Transverse colon (tissue), 4 donors: ENCODE measurements around the gene ANG. TPM values are rescaled to one million over a fixed set of nuclear protein-coding genes. Genes with fewer than 3 reads are reported as not detected.

Source experiments
- DNase-seq: peaks from one replicate; pipeline ENCODE4 v3.0.0-alpha.2; 2019
- H3K27ac ChIP-seq, 4 donors: fragments of 200-600 bp; sonication (generic); 2 replicates each; pipeline ENCODE4 v1.5.1; 2016 to 2018; ENCODE audit warnings: inconsistent platforms in 4 of 4
- H3K27me3 ChIP-seq: fragments of 200-600 bp; sonication (generic); 2 replicates; pipeline ENCODE4 v1.5.1; 2017; ENCODE audit warnings: inconsistent platforms
- H3K36me3 ChIP-seq, 4 donors: fragments of 200-600 bp; sonication (generic); 2 replicates each; pipeline ENCODE4 v1.5.1; 2017 to 2019; ENCODE audit warnings: inconsistent platforms in 4 of 4
- H3K4me1 ChIP-seq, 4 donors: fragments of 200-600 bp; sonication (generic); 2 replicates each; pipeline ENCODE4 v1.5.1; 2017 to 2020; ENCODE audit warnings: inconsistent platforms in 4 of 4
- H3K4me3 ChIP-seq, 4 donors: fragments of 200-600 bp; sonication (generic); 1 replicate in 1 of 4; 2 replicates in 3 of 4; pipeline versions ENCODE4 v1.5.1 to v1.6.1; 2017 to 2019; ENCODE audit warnings: inconsistent platforms in 4 of 4
- H3K9me3 ChIP-seq, 2 donors: fragments of 200-600 bp; sonication (generic); 2 replicates each; pipeline ENCODE4 v1.5.1; 2017 to 2019; ENCODE audit warnings: inconsistent platforms in 2 of 2
- EP300 ChIP-seq: sonication (generic); formaldehyde crosslinking; IDR thresholded peaks from one replicate; pipeline ENCODE4 v1.6.1; 2017; ENCODE audit warnings: antibody characterized with exemption, low read depth
- POLR2A ChIP-seq: fragments of 450-650 bp; IDR thresholded peaks from one replicate; pipeline ENCODE4 v1.6.1; 2016; ENCODE audit warnings: antibody characterized with exemption, mild to moderate bottlenecking, moderate library complexity
- POLR2AphosphoS5 ChIP-seq, 3 donors: sonication (generic); formaldehyde crosslinking; IDR thresholded peaks; one replicate each; pipeline ENCODE4 v1.6.1; 2016; ENCODE audit warnings: antibody characterized with exemption in 3 of 3
- WGBS, 2 donors: methylation state at CpG; one replicate each; pipeline ENCODE4 v1.1.5; 2018; ENCODE audit warnings: low coverage in 1 of 2; 5-methylcytosine and 5-hydroxymethylcytosine counted together
- in situ Hi-C, 4 donors: fragments of 200-750 bp; cut with MboI; loops; one replicate each; pipeline versions ENCODE4 v1.15.0 to v1.15.1; 2017; ENCODE audit warnings: low sequenced_read_pairs in 3 of 4, low pct_ligation_motif_present in 1 of 4, low pct_unique_long_range_greater_than_20kb in 1 of 4
- intact Hi-C: fragments of 100-400 bp; cut with DNase I; formaldehyde crosslinking; loops from one replicate; pipeline ENCODE4 v1.15.1; 2023; ENCODE audit warnings: low total_unique reads
- total RNA-seq, 4 donors: library from RNA; depleted of rRNA; stranded (reverse); fragments of >200 nt; gene quantifications; one replicate each; pipeline ENCODE4 v1.1.0, GENCODE V29; 2016
- TF ChIP-seq, protein P1 (sequence below), 5 experiments: fragments of 200-600 bp in 3 of 5; fragments of 450-650 bp in 2 of 5; sonication (generic) in 3 of 5; IDR thresholded peaks; 1 replicate in 2 of 5; 2 replicates in 3 of 5; pipeline ENCODE4 v1.5.1; 2016 to 2017; ENCODE audit warnings: antibody characterized with exemption in 5 of 5, inconsistent platforms in 3 of 5, mild to moderate bottlenecking in 2 of 5, moderate library complexity in 1 of 5

The ANG gene
- total RNA-seq, 4 donors from 2014 or later: 10.5 to 37.1 (median 25.7) TPM

DNA sequence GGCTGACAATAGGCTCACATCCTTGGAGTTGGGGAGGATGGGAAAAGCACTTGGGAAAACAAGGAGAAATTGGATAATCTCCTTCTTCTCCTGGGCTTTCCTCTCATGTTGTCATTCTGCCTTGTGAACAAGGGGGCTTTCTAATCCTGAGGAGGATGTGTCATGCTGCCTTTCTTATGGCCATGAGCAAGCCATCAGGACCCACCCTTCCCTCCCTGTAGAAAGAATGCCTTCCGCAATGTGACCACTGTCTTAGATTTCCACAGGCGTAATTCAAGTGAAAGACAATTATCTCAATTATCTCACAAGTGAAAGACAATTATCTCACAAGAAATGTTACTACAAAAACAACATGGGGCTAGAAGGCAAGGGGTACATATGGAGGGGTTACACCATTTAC, 44.0 kb upstream of the ANG start:
- no peaks in the 10 kb centered on the region for H3K9me3 ChIP-seq
- H3K4me1 ChIP-seq: no peaks in the 10 kb centered on the region
- no peaks in the 10 kb centered on the region for H3K36me3 ChIP-seq
- WGBS, 2 donors: 92 to 98% methylated on average over 2 of the region's 2 CpGs
- no peak for DNase-seq
- H3K27me3 ChIP-seq: peaks cover 29% of the 10 kb centered on the region
- no peak overlapping the region for H3K4me3 ChIP-seq
- TF ChIP-seq, protein P1, sequence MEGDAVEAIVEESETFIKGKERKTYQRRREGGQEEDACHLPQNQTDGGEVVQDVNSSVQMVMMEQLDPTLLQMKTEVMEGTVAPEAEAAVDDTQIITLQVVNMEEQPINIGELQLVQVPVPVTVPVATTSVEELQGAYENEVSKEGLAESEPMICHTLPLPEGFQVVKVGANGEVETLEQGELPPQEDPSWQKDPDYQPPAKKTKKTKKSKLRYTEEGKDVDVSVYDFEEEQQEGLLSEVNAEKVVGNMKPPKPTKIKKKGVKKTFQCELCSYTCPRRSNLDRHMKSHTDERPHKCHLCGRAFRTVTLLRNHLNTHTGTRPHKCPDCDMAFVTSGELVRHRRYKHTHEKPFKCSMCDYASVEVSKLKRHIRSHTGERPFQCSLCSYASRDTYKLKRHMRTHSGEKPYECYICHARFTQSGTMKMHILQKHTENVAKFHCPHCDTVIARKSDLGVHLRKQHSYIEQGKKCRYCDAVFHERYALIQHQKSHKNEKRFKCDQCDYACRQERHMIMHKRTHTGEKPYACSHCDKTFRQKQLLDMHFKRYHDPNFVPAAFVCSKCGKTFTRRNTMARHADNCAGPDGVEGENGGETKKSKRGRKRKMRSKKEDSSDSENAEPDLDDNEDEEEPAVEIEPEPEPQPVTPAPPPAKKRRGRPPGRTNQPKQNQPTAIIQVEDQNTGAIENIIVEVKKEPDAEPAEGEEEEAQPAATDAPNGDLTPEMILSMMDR (IDR thresholded peaks at IDR 0.05): no peak
- no peak for TF ChIP-seq POLR2A
- no peak for TF ChIP-seq POLR2AphosphoS5 (IDR thresholded peaks at IDR 0.05)
- TF ChIP-seq EP300: no peak
- H3K27ac ChIP-seq: no peak overlapping the region
- intact Hi-C loops (no loop called here), in situ Hi-C loops (no loop called here)

DNA sequence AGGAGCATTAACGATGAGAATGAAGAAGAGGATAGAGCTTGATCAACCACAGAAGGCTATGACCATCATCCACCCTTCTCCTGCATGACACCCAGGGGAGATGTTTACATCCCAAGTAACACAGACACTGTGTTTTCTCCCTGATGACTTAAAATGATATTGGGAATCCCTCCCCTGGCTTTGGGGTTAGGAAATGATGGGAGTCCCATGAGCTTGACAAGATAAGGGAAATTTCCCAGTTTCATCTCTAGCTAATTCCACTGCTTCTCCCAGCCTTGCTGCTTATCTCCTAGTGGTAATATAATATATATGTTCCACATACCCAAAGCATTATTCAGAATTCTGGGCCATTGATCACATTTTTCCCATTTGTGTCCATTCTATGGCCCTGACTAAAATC, 43.1 kb upstream of the ANG start:
- H3K4me1 ChIP-seq: no peaks in the 10 kb centered on the region
- H3K27ac ChIP-seq: no peak overlapping the region
- peaks cover 37% of the 10 kb centered on the region for H3K27me3 ChIP-seq
- H3K9me3 ChIP-seq: no peaks in the 10 kb centered on the region
- intact Hi-C loops: no loop called here
- DNase-seq: no peak
- H3K4me3 ChIP-seq: no peak overlapping the region
- WGBS, 2 donors: 86 to 100% methylated on average over 1 of the region's 1 CpG
- in situ Hi-C loops: no loop called here
- no peaks in the 10 kb centered on the region for H3K36me3 ChIP-seq
- TF ChIP-seq POLR2A: no peak
- TF ChIP-seq, protein P1 (IDR thresholded peaks at IDR 0.05): no peak

DNA sequence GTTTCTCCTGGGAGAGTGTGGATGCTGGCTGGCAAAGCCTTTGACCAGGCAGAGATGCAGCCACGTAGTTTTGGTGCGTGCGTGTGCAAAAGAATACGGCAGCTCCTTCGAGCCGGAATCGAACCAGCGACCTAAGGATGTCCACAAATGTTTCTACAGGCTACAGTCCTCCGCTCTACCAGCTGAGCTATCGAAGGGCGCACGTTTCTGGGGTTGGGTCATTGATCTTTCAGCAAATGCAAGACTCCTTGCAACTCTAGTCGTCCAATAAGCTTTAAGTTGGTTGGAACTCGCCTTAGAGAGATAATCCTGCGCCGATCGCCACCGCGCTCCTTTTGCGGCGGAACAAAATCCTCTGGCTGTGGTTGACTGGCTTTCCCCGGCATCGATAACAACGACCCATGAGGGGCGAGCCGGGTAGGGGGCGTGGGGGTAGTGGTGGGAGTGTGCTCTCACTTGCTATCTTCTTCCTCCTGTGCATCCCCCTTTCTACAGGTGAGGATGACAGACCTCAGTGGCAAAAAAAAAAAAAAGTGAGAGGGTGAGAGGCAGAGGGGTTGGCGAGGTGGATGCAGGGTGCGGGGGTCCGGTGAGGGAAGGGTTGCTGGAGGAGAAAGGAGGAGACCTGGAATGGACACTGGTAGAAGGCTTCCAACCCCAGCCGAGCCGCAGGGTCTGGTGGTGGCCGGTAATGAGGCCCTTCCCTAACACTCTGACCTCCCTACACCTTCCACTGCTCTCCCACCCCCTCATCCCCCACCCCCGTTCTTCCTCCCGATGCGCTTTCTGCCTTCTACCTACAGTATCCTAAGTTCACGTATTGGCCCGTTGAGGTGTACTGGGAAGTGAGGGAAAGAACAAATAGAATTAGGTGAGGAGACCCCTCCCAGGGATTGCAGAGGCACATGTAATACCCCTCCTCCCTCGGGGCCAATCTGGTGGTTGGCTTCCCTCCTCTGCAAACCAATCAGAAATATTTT, 35.3 kb upstream of the ANG start:
- no peak for DNase-seq
- Histone ChIP-seq H3K27me3 (peaks cover 90% of the 10 kb centered on the region), H3K9me3 (no peaks in the 10 kb centered on the region), H3K36me3 (no peaks in the 10 kb centered on the region), H3K27ac (no peak overlapping the region), H3K4me3 (no peak overlapping the region), H3K4me1 (peaks cover 0 to 4% (median 0%) of the 10 kb centered on the region in 4 donors)
- 4 to 18% methylated on average over 6 to 38 of the region's 39 CpGs for WGBS, 2 donors
- intact Hi-C loops: no loop called here
- TF ChIP-seq, protein P1 (IDR thresholded peaks at IDR 0.05): no peak
- TF ChIP-seq EP300 (no peak), POLR2A (no peak), POLR2AphosphoS5 (IDR thresholded peaks at IDR 0.05) (no peak)
- in situ Hi-C loops: no loop called here

DNA sequence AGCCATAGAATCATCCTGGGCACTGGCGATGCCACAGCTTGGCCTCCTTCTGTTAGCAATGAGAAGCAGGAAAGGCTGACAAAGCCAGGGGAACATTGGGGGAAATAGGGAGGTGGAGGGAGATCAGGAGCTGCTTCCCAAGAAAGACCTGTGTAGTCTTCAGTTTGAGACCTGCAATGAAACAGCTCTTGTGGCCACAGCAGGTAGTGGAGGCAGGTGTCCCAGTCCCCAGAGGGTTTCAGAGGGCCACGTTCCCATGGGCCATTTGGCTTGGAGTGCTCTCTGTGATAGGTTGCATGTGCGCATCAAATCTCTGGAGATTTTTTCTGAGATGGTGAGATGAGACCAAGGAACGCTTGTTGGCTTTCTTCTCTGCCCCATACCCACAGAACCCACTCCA, 32.7 kb upstream of the ANG start:
- no peak for DNase-seq
- intact Hi-C loops (no loop called here), in situ Hi-C loops (no loop called here)
- Histone ChIP-seq H3K27me3 (peaks cover 89% of the 10 kb centered on the region), H3K27ac (no peak overlapping the region), H3K4me3 (no peak overlapping the region), H3K36me3 (no peaks in the 10 kb centered on the region), H3K4me1 (peaks cover 0 to 4% (median 0%) of the 10 kb centered on the region in 4 donors), H3K9me3 (no peaks in the 10 kb centered on the region)
- TF ChIP-seq EP300 (no peak), POLR2A (no peak)
- TF ChIP-seq, protein P1 (IDR thresholded peaks at IDR 0.05): no peak
- 87% methylated on average over 4 of the region's 4 CpGs; no CpG with 5 or more reads in 1 of the 2 donors for WGBS, 2 donors
